ENCODE data around the gene POU4F1.
A peak's percentile ranks its signal among the peaks of the same experiment; 100 is the strongest.

Gene POU4F1

DNA sequence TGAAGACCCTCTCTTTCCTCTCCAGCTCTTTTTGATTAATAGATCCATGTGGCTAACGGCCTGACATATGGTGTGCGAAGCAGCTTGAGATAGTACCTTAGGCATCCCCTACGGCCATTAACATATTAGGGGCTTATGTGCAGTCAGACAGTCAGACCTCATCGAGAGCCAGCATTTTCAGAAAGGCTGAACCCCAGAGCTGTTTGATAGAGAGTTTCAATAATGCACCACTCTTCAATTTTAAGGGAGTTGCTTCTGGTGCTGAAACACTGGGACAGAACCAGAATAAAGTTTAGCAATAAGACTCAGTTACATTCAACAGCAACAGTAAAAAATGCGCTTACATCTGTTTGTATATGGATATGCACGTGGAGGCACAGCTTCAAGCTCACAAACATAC is 10.8 kb downstream of the POU4F1 start:
- DNase-seq (ENCODE audit: low spot score): no peak

DNA sequence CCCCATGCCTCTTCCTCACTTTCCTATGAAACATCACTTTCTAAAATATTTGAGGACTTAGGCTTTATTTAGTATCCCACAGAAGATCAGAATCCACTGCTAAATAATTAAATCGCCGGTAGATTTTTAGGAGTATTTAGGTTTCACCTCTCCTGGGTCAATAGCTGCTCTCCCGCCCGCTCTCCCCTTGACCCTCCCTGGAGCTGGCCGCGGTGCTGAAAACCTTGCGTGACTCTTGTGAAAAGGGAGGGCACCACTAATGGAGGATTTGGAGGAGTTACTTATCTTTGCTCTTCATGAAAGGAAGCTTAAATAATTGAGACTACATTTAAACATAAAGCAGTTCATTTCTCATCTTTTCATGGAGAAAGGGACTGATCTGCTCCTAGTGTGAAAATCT is 14.1 kb downstream of the POU4F1 start:
- DNase-seq (ENCODE audit: low spot score): peak; percentile 14

DNA sequence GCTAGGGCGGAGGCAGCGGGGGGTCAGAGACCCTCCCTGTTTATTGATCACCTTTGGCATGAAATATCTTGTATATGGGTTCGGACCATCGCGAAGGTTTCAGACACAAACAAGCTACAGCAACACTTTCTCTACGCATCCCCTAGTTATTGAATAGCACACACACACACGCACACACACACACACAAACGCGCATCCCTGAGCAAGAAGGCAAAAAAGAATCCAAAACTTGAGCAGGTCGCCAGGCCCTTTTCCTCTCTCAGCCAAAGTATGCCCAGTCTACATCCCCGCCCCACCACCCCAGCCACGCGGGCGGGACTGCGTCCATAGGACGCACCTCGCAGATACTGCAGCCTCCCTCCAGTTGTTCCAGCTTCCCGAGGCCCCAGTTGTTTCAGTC is 16.0 kb downstream of the POU4F1 start:
- no peak for DNase-seq (ENCODE audit: low spot score)

DNA sequence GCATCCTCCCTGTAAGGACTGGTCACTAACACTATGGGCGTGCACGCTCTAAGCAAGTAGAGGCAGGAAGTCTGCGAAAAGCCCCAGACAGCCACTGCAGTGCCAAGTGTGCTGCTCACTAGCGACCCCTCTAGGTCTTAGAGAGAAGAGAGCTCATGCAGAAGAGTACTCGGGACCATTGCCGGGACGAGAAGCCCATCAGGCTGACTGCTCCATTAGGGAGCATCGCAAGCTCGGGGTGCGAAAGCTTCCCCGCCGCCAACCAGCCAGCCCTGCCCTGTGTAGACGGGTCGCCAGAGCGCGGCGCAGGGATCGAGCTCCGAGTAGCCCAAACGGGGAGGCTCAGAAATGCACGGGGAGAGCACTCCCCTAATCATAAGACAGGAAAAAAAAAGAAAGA is 16.6 kb downstream of the POU4F1 start:
- DNase-seq (ENCODE audit: low spot score): no peak

DNA sequence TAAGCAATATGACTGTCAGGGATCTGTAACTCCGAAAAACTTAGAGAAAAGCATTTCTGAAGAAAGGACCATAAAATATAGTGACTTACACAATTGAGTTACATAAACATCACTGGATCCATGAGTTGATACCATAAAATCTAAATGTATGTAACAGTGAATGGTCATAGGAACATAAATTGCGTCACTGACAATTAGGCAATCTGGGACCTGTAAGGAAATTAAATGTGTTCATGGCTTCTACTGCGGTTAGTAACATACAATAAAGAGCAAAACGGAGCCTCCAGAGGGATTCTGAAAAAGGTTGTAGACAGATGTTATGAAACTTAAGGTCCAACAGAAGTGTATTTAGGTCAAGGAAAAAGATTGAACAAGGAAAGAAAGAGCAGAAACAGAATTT is 27.1 kb downstream of the POU4F1 start:
- no peak for DNase-seq (ENCODE audit: low spot score)

DNA sequence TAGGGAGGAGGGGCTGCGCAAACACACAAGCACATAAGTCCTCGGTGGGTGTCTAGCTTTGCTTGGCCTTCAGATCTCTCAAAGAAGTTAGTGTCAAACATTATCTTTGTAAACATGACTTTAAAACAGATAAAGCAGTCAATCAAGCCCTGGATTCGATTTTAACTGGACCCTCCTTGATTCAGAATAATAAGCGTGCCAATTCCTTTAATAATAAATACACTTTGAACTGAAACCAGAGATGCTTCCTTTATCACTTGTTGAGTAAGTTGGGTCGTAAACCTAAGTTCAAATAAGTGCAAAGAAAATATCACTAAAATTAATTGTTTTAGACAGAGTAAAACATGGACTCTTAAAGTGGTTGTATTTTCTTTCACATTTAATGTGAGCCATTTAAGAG is 30.9 kb downstream of the POU4F1 start:
- no peak for DNase-seq (ENCODE audit: low spot score)

DNA sequence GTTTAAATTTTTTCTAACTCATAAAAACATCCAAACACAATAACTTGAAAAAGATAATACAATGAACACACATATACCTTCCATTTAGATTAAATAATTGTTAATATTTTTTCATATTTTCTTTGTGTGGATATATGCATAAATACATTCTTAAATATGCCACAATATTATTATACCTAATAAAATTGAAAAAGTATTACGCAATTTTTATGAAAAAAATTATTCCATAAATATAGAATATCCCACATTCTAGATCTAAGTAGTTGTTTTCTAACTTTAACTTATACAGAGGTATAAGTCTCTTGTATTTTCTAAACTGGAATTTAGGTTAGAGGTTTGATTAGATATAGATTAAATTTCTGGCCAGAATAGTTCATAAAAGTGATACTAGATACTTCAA is 34.3 kb downstream of the POU4F1 start:
- no peak for DNase-seq (ENCODE audit: low spot score)

DNA sequence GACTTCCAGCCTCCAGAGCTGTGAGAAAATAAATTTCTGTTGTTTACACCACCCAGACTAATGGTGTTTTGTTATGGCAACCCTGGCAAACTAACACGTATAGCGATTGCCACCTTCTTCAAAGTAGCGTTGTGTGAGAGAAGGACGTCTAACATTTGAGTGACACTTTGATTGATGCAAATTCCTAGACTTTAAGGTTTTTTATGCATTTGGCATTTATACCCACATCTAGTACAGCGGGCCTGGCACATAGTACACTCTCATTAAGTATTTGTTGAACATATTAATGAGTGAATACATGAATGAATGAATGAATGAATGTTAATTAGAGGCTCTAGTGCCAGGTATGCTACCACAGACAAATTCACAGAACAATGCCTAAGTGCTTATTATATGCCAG is 36.7 kb downstream of the POU4F1 start:
- DNase-seq (ENCODE audit: low spot score): no peak

DNA sequence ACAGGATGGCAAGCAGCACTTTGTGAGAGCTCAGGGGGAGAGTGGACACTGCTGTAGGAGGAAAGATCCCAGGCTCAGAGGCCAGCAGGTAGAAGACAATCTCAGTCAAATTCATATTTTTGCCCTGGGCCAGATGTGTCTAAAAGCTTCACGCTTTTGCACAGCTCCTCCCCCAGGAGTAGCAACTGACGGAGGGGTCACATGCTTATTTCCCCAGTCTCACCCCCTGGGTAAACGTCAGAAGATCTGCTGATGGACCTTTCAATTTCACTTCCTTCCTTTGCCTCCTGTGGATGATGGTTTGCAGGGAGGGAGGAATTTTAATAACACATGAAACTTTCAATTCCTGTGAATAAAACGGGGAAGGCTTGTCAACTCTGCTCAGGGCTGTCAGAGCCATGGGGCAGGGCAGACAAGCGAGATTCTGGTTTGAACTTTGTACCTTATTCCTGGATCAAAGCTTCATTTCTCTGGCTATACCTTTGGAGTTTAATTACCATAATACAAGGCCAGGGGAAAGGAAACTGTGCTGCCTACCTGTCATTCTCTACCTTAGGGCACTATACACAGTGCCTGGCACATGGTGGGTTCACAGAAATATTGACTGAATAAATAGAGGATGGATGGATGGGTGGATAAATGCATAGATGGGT is 41.0 kb downstream of the POU4F1 start:
- no peak for DNase-seq (ENCODE audit: low spot score)

All from LoVo (cell line).